ENCODE data around the gene GPR146.

- TF ChIP-seq CTCF (IDR thresholded peaks at IDR 0.05) (no peak), POLR2A (IDR thresholded peaks at IDR 0.05) (no peak)
Measured at GRCh38 chr7:1078519-1078918, 34.2 kb downstream of the GPR146 start.

Measured in thyroid gland (tissue), 4 donors.